Ramos (cell line): ENCODE data around the gene ITGA11.

ENCODE experiments used
- in situ Hi-C: fragments of 300-500 bp; cut with MboI; formaldehyde crosslinking; loops from one replicate; pipeline ENCODE4 v1.14.3; 2022; ENCODE audit warnings: low sequenced_read_pairs; ENCODE audit not compliant: unreplicated experiment

Gene ITGA11

GRCh38 chr15:68304589-68305337, 127.2 kb downstream of the ITGA11 start:
- in situ Hi-C loops = no loop called here

- in situ Hi-C loops = no loop called here
Observed at GRCh38 chr15:68303560-68304436, 128.2 kb downstream of the ITGA11 start.

DNA sequence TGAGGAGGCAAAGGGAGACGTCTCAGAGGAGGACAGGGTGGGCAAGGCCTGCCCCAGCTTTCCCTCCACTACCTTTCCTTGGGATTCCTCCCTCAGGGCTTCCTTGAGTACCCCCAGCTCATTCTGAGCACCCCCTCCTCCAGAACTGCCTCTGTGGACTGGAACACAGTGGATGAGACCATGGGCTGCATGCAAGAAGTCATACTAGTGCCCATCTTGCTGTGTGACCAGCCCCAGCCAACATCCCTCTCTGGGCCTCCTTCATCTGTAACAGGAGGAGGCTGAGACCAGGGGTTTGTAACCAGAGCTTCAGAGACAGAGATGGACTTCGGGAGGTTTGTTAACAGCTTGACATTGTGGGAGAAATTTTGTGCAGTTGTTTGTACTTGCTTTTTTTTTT, 128.8 kb downstream of the ITGA11 start:
- in situ Hi-C loops = no loop called here

GRCh38 chr15:68302729-68303128, 129.2 kb downstream of the ITGA11 start:
- in situ Hi-C loops = no loop called here

DNA sequence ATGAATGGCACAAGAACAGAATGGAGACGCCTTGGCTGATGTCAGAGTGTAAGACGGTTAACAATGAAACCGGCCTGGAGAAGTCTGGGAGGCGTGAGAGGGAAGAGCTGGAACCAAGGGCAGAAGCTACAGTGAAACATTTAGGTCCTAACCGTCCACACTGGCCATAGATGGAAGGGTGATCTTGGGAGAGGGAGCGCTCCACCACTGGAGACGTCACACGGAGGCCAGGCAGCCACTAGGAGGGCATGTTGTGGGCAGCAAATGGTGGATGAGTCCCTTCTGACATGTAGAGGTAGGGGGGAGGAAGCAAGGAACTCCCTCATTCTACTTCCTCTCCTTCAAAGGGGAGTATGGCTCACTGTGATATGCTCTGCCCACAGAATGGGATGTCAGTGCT, 130.7 kb downstream of the ITGA11 start:
- in situ Hi-C loops = no loop called here

GRCh38 chr15:68300115-68300940, 131.6 kb downstream of the ITGA11 start:
- in situ Hi-C loops = no loop called here

DNA sequence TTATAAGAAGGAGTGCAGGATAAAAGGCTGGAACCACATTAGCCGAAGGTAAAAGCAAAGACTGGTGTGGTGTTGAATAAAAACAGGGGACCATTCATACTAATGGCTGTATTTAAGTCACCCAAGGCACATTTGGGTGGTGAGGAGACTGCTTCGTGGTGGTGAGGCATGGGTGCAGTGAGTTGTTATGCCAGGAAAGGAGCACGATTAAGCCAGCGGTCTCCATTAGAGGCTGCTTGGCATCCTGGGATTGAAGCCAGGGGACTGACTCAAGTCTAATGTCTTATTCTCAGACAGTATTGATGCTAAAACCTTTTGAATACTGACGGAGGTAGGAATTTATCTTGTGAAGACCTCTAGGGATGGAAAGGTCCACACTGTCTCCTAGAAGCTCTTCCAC, 132.5 kb downstream of the ITGA11 start:
- in situ Hi-C loops = no loop called here

GRCh38 chr15:68298882-68299381, 133.0 kb downstream of the ITGA11 start:
- in situ Hi-C loops = no loop called here

DNA sequence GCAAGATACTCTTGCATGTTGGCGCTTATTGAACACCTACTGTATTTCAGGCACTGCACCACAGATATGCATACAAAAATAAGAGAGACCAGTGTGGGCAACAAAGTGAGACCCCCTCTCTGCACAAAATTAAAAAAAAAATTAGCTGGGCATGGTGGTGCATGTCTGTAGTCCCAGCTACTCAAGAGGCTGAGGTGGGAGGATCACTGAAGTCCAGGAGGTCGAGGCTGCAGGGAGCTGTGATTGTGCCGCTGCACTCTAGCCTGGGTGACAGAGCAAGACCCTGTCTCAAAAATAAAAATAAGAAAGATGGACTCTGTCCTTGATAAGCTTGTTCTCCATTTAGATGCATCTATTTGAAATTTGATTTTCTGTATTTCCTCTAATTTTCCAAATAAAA, 133.6 kb downstream of the ITGA11 start:
- in situ Hi-C loops = no loop called here

DNA sequence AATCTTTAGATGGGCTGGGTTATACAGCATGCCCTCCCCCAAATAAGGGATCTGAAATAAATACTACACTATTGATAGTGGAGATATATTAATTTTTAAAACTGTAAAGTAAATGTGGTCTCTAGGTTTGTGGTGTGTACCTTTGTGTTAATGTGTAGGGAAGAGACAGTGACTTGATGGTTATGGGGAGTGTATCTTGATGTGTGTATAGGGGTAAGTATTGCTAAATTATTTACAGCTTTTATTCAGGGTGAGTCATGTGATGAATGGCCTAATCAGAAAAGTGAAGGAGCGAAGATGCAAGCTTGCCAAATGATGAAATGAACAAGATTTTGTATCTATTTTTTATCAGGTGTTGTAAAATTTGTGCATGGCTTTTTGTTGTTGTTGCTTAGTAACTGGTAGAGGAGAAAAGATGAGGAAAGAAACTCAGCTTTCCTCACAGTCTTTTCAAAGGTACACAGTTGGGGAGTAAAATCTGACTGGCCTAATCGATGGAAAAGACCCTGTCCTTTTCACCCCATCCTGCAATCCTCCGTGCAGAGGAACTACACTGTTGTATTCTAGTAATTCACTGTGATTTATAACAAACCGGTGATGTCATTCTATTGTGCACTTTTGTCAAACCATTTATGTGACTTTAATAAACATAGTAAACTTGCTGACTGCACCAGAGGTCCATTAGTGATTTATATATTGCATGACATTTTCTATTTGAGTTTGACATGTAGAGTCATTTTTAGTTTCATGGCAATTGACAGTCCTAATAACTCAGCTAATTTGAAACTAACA, 136.8 kb downstream of the ITGA11 start:
- in situ Hi-C loops = no loop called here

DNA sequence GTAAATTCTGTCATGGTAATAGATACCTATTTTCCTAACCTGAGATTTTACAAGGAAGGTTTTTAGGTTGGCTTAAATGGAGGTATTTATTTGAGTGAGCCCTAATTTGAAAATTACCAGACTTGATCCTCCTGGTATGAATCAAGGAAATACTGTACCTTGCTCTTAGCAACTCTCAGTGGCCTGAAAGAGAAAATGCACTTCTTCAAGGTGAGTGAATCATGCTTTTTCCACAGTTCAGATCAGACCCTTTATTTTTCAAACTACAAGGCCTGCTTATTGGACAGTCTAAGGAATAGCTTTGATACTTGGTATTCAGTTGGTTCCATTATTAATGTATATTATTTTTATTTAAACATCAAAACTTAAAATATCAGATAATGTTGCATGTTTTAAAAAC, 139.0 kb downstream of the ITGA11 start:
- in situ Hi-C loops = no loop called here

DNA sequence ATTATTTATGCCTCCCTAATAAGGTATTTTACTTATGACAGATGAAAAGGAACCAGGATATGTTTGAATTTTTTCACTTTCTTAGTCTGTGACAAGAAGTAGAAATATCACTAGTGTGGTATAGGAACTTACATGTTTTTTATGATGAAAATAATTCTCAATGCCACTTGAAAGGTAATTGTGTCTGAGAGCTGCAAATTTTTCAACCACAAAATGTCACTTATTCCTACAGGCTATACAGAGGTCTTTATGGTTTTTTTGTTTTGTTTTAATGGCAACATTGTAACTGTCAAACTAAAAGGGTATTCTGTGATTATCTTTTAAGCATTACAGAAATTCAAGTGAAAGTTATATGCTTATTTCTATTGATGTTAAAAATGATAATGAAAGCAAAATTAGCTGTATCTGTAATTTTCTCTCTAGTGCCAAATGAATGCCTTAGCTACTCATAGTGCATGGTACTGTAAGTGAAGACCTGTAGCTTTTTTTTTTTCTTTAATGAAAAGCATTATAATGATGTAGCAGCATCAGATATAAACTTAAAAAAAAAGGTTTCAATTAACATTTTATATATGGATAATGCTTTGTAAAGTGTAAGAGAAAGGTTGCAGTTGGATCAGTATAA, 139.7 kb downstream of the ITGA11 start:
- in situ Hi-C loops = no loop called here

GRCh38 chr15:68290715-68291114, 141.2 kb downstream of the ITGA11 start:
- in situ Hi-C loops = no loop called here

GRCh38 chr15:68289621-68290352, 142.2 kb downstream of the ITGA11 start:
- in situ Hi-C loops = no loop called here

DNA sequence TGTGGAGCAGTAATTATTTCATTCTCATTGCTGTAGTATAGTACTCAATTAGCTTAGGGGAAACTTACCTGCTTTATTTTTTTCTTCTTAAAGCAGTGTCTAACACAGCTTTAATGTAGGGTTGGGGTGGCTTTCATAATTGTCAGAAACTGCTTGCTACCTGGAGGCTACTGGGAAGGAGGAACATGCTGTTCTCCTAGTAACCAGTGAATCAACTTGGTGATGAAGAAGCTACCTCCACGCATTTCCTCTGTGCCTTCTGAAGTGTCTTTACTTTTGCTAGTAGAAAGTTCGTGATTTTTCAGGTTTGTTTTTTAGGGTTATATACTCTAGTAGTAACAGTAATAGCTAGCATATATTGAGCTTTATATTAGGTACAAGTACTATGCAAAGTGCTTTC, 142.9 kb downstream of the ITGA11 start:
- in situ Hi-C loops = no loop called here

DNA sequence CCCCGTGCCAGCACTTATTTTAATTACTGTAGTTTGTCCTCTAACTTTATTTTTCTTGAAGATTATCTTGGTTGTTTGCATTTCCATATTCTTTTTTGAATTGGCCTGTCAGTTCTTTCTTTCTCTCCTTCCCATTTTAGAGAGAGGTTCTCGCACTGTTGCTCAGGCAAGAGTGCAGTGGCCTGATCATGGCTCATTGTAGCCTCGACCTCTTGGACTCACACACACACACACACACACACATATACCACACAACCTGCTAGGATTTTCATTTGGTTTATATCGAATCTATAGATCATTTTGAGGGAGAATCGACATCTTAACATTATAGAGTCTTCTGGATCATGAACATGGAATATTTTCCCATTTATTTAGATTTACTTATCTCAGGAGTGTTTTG, 145.7 kb downstream of the ITGA11 start:
- in situ Hi-C loops = no loop called here

GRCh38 chr15:68285259-68285980, 146.5 kb downstream of the ITGA11 start:
- in situ Hi-C loops = no loop called here
